Measurements from ENCODE around the gene NUAK1.

Gene NUAK1

DNA sequence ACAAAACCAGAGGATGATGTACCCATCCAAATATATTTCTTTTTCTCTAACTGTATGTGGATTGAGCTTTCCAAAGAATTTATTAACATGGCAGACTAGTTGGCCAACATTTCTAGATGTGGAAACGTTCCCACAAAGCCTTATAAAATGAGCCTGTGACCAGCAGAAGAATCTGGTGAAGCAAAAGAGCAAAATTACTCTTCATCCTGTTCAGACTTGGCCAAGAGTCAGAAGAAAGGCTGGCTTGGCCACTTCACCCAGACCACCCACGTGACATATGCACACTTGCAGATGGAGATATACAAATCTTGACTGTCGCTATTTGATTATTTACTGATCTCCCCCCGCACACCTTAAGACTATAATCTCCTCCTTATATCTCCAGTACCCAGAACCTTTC, 96.7 kb downstream of the NUAK1 start:
- in situ Hi-C loops (cut with HindIII; ENCODE audit: low sequenced_read_pairs) = no loop called here
- no peak overlapping the region for H3K4me3 ChIP-seq (ENCODE audit: low read depth, low read length)
- no peak for DNase-seq (ENCODE audit: low read depth, low spot score)
- TF ChIP-seq, protein P1, sequence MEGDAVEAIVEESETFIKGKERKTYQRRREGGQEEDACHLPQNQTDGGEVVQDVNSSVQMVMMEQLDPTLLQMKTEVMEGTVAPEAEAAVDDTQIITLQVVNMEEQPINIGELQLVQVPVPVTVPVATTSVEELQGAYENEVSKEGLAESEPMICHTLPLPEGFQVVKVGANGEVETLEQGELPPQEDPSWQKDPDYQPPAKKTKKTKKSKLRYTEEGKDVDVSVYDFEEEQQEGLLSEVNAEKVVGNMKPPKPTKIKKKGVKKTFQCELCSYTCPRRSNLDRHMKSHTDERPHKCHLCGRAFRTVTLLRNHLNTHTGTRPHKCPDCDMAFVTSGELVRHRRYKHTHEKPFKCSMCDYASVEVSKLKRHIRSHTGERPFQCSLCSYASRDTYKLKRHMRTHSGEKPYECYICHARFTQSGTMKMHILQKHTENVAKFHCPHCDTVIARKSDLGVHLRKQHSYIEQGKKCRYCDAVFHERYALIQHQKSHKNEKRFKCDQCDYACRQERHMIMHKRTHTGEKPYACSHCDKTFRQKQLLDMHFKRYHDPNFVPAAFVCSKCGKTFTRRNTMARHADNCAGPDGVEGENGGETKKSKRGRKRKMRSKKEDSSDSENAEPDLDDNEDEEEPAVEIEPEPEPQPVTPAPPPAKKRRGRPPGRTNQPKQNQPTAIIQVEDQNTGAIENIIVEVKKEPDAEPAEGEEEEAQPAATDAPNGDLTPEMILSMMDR (IDR thresholded peaks at IDR 0.05; ENCODE audit: low read depth, low read length) = no peak

DNA sequence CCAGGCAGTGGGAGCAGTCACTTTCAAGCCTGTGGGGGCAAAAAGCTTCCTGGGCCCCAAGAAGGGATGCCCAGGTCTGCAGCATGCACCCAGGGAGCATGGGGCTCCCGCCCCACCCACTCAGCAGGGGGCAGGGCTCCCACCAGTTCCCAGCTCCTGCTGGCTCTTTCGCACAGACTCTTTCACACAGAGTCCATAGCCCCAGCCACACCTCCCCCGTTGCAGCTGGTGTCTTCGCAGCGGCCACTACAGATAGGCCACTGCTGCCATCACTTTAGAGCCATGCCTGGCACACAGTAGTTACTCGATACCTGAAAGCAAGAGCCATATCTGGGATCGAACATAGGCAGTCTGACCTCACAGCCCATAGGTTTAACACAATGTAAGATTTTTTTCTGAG, 98.2 kb downstream of the NUAK1 start:
- TF ChIP-seq, protein P1 (IDR thresholded peaks at IDR 0.05; ENCODE audit: low read depth, low read length) = no peak
- H3K4me3 ChIP-seq (ENCODE audit: low read depth, low read length) = no peak overlapping the region
- in situ Hi-C loops (cut with HindIII; ENCODE audit: low sequenced_read_pairs) = no loop called here
- no peak for DNase-seq (ENCODE audit: low read depth, low spot score)

DNA sequence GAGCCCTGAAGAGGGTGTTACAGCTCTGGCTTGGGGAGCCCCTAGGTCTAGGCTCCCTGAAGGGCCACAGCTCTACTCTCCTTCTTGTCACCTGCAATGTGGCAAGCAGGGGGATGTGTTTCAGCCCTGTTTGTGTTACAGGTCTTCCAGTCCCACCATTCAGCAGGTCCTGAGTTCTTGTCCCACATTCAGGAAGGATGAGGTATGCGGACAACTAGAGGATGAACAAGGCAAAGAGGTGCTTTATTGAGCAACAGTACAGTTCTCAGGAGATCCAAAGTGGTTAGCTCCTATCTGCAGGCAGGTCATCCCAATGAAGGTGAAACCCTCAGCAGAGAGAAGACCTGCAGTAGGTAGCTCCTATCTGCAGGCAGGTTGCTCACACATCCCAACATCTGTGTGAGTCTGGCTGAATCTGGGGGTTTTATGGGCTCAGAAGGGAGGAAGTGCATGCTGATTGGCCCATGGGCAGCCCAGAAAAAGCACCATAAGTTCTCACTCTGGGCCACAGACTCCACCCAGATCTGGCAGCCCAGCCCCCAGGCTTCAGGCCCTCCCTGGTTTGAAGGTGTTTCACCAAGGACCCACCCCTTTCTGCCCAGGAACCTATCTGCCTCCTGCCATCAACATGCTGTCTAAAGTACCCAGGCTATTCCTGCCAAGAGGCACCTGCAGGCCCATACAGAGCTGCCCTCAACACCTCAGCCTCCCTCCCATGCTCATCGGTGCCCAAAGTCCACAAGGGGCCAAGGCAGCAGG, 98.9 kb downstream of the NUAK1 start:
- in situ Hi-C loops (cut with HindIII; ENCODE audit: low sequenced_read_pairs) = no loop called here
- no peak for DNase-seq (ENCODE audit: low read depth, low spot score)
- TF ChIP-seq, protein P1 (IDR thresholded peaks at IDR 0.05; ENCODE audit: low read depth, low read length) = no peak

DNA sequence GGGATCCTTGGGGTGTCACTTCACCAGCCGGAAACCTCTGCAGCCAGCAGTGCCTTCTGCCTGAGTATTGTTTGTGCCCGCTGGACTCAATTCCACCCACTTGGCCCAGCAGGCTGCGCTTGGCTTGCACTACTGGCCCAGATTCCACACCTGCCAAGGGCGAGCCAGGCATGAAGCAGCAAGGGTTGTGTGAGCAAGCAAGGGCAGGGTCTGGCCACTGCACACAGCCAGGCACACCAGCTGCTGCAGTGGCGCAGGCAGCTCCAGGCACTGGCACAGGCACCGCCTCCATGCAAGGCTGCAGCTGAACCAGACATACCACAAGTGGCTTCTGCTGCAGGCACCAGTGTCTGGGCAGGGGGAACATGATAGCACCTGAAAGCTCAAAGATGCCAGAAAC, 99.5 kb downstream of the NUAK1 start:
- TF ChIP-seq, protein P1 (IDR thresholded peaks at IDR 0.05; ENCODE audit: low read depth, low read length) = no peak
- H3K4me3 ChIP-seq (ENCODE audit: low read depth, low read length) = no peak overlapping the region
- DNase-seq (ENCODE audit: low read depth, low spot score) = no peak
- in situ Hi-C loops (cut with HindIII; ENCODE audit: low sequenced_read_pairs) = no loop called here

More for the DNA sequence above, 98.9 kb downstream of the NUAK1 start:
- H3K4me3 ChIP-seq (ENCODE audit: low read depth, low read length) = no peak overlapping the region

DNA sequence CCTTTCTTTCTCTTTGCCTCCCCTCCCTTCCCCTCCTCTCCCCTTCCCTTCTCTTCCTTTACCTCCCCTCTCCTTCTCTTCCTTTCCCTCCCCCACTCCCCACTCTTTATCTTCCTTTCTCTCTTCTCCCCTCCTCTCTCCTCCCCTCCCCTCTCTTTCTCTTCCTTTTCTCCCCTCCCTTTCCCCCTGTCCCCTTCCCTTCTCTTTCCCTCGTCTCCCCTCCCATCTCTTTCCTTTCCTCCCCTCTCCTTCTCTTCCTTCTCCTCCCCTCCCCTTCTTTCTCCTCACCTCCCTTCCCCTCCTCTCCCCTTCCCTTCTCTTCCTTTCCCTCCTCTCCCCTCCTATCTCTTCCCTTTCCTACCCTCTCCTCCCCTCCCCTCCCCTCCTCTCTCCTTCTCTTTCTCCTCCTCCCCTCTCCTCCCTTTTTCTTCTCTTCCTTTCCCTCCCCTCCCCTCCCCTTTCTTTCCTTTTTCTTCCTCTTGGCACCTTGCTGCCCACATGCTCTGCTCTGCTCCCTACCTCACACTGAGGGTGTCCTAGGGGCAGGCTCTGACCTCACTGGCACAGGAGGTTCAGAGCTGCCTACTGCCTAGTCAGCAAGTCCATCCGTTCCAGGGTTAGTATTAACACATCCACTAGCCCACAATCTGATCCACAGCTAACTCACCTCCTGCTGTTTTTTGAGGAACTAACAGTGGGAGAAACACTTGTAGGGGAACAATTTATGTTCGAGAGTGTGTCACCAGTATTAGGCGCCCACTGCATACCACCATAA, 101.0 kb downstream of the NUAK1 start:
- TF ChIP-seq, protein P1 (IDR thresholded peaks at IDR 0.05; ENCODE audit: low read depth, low read length) = no peak
- H3K4me3 ChIP-seq (ENCODE audit: low read depth, low read length) = no peak overlapping the region
- no peak for DNase-seq (ENCODE audit: low read depth, low spot score)
- in situ Hi-C loops (cut with HindIII; ENCODE audit: low sequenced_read_pairs) = no loop called here

DNA sequence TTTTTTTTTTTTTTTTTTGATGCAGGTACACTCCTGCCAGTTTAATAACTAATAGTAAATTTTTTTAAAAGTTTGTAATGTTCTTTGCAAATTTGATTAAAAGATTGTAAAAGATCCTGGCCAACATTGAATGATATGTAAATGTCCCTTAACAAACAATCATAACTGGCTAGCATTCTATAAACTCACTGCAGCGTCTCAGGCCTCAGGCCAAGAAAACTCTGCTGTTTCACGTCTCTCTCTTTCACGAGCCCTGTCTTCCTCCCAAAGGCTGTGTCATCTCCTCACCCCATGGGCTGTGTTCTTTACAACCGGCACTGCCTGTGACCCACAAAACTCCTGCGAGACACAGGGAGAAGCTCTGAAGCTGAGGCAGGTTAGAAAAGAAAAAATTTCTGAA, 103.3 kb downstream of the NUAK1 start:
- in situ Hi-C loops (cut with HindIII; ENCODE audit: low sequenced_read_pairs) = no loop called here
- no peak for DNase-seq (ENCODE audit: low read depth, low spot score)
- TF ChIP-seq, protein P1 (IDR thresholded peaks at IDR 0.05; ENCODE audit: low read depth, low read length) = no peak
- no peak overlapping the region for H3K4me3 ChIP-seq (ENCODE audit: low read depth, low read length)
